HG03060 (cell line): ENCODE results near the gene TRAF2.

ENCODE experiments used
- ATAC-seq: cut with Tn5 transposase; IDR thresholded peaks from one replicate; pipeline ENCODE4 v1.9.1; 2021; ENCODE audit warnings: low read depth, moderate number of reproducible peaks; ENCODE audit not compliant: unreplicated experiment

Gene TRAF2

DNA sequence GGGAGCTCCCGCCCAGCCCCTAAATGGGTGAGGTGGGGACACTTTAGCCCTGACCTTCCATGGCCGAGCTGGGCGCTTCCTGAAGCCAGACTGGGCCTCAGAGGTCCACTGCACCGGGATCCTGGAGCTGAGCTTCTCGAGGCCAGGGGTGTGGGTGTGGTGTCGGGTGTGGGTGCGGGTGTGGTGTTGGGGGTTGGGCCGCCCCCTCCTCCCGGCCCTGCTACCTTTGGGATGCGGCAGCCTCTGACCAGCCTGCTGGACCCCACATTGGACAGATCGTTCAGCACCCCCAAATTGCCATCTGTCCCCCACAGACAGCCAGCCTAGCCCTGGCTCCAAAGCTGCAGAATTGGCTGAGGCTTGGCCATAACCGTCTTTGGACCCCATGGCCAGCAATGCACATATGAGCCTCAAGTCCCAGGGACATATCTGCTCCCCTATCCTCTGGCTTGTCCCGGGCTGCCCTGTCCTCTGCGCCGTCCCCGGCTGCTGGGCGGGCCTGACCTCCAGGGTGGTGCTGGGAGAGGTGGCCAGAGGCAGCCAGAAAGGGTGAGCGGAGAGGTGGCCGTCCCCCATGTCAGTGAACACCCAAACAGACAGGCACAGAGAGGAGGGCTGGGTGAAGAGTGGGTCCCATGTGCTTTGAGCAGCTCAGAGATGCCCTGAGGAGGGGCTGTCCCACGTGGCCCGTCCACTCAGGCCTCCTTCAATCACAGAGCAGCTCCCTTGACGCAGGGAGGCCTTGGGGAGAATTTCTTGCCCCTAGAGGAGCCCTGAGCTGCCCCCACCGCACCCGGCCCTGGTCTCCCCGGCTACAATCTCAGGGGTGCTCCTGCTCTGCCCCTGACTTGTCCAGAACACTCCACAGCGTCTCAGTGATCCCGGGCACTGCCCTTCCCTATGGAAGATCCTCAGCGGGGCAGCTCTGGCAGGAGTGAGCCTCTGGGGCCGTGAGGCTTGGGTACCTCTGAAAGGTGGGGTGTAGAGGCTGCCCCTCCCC, 87.6 kb downstream of the TRAF2 start:
- no peak for ATAC-seq

DNA sequence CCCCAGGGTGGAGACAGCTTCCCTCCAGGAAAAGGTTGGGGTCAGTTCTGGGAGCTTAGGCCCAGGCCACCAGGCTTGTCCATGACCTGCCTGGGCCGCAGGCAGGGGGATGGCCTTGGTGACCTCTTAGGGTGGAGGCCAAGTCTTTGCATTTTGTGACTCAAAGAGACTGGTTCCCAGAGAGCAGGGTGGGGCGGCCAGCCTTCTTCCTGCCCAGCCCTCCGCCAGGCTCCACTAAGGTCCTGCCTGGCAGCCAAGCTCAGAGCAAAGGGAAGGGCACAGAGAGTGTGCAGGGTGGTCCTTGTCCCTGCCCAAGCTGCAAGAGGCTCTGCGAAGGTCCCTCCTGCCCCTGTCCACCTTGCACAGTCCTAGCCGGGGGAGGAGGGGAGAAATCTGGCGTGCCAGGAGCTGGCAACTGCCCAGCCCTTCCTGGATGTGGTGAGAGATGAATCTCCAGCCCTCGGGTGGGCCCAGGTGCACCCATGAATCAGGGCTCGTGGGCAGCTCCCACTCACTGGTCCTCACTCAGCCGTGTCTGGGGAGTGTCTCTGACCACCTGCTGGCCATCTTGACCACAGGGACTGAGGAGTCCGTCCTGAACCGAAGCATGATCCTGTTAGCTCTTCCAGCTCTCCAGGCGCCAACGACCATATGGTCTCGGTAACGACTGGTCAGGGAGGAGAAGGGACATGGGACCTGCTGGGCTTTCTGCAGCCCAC, 88.7 kb downstream of the TRAF2 start:
- no peak for ATAC-seq

DNA sequence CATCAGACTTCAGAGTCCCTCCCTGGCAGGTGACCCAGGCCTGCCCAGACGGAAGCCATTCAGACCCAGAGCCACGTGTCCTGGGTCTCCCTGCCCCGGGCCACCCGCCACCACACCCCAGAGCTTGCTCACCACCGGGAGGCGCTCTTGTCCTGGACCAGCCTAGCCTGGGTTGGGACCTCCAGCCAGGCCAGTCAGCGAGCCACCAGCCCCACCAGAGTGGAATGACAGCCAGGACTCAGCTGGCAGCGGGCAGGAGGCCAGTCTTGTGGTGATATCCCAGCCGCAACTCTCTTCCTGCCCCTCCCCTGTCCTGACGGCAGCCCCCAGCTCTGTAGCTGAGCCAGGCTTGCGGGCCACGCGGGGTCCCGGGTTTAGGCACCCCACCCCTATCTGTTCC, 89.3 kb downstream of the TRAF2 start:
- ATAC-seq: no peak
